ENCODE results near the gene GLRA3. TPM values are rescaled to one million over a fixed set of nuclear protein-coding genes. Genes with fewer than 3 reads are reported as not detected.

The GLRA3 gene
- total RNA-seq, 4 donors from 2014 or later = not detected

DNA sequence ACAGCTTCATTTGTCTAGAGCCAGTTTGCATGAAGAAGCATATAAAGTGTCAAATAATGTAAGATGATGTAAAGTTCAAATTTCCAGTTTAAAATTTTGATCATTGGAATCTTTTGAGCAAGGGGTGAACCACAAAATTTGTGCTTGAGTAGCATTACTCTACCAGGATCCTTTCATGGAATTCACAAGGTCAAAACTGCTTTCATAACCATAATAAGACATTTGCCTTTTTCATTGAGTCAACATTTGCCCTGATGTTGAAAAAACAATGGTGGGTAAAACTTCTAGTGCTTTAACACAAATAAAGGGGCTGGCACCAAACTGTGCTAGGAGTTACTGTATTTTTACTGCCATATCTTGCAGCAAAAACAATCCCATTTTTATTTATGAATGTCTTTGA is 142.2 kb downstream of the GLRA3 start:
- Histone ChIP-seq H3K4me3 (no peak overlapping the region), H3K27me3 (no peaks in the 10 kb centered on the region), H3K9me3 (peaks cover 3% of the 10 kb centered on the region), H3K36me3 (no peaks in the 10 kb centered on the region), H3K27ac (no peak overlapping the region), H3K4me1 (no peaks in the 10 kb centered on the region)
- DNase-seq (ENCODE audit: low spot score in 2 of 2) = no peak
- no peak for TF ChIP-seq EP300 (IDR thresholded peaks at IDR 0.05)
- TF ChIP-seq, protein P1, sequence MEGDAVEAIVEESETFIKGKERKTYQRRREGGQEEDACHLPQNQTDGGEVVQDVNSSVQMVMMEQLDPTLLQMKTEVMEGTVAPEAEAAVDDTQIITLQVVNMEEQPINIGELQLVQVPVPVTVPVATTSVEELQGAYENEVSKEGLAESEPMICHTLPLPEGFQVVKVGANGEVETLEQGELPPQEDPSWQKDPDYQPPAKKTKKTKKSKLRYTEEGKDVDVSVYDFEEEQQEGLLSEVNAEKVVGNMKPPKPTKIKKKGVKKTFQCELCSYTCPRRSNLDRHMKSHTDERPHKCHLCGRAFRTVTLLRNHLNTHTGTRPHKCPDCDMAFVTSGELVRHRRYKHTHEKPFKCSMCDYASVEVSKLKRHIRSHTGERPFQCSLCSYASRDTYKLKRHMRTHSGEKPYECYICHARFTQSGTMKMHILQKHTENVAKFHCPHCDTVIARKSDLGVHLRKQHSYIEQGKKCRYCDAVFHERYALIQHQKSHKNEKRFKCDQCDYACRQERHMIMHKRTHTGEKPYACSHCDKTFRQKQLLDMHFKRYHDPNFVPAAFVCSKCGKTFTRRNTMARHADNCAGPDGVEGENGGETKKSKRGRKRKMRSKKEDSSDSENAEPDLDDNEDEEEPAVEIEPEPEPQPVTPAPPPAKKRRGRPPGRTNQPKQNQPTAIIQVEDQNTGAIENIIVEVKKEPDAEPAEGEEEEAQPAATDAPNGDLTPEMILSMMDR (IDR thresholded peaks at IDR 0.05) = no peak
- no peak for TF ChIP-seq POLR2A (IDR thresholded peaks at IDR 0.05)
- no peak for TF ChIP-seq POLR2AphosphoS5 (IDR thresholded peaks at IDR 0.05)

DNA sequence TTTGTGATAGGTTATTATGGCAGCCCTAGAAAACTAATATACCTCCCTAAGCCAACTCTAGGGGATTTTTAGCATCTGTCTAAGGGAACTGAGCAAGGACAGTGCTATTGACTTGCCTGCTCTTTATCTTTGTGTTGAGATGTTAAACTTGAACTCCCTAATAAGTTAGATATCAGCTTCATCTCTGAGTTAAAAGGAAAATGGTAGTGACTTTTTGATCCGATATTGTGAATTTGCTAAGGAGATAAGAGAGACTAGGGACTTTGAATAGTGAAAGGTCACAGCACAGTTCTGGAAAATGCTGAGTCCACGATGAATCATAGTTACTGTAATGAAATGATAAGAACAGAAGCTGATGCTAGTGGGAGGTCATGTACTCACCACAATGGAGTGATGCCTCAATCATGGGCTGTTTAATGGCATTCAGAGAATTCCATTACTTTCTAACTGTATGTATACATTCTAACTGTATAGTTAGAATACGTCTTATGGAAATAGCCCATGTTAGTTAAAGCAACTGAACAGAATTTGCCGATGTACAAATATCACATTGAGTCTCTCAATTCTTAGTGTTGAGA is 147.2 kb downstream of the GLRA3 start:
- Histone ChIP-seq H3K9me3 (no peaks in the 10 kb centered on the region), H3K27me3 (no peaks in the 10 kb centered on the region), H3K4me3 (no peak overlapping the region), H3K36me3 (no peaks in the 10 kb centered on the region), H3K4me1 (no peaks in the 10 kb centered on the region), H3K27ac (no peak overlapping the region)
- TF ChIP-seq, protein P1 (IDR thresholded peaks at IDR 0.05) = no peak
- no peak for TF ChIP-seq POLR2AphosphoS5 (IDR thresholded peaks at IDR 0.05)
- no peak for TF ChIP-seq EP300 (IDR thresholded peaks at IDR 0.05)
- no peak for TF ChIP-seq POLR2A (IDR thresholded peaks at IDR 0.05)
- DNase-seq (ENCODE audit: low spot score in 2 of 2) = no peak
- WGBS = 84% methylated on average over 4 of the region's 4 CpGs

DNA sequence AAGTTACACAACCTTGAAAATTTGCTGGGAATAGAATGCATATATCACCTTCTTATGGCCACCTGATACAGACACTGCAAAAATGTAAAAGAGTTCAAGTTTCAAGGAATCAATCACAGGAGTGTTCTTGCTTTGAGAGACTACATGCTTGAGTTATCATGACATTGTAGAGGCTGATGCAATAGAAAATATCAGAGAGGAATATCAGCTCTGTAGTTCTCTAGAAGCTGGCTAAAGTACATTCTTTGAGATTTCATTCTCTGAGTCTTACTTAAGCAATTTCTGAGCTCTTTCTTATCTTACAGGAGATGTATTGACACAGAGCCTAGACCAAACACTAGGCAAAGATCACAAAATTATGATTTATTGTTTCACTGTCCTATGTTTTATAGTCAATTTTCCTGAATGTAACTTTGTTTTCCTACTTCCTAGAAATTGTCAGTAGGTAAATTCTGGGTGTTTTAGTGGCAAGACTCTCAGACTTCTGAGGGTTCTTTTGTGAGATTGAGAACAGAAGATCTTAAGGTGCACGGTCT is 154.7 kb downstream of the GLRA3 start:
- H3K36me3 ChIP-seq = no peaks in the 10 kb centered on the region
- no peaks in the 10 kb centered on the region for H3K27me3 ChIP-seq
- no peak for TF ChIP-seq EP300 (IDR thresholded peaks at IDR 0.05)
- no peak for TF ChIP-seq POLR2A (IDR thresholded peaks at IDR 0.05)
- TF ChIP-seq POLR2AphosphoS5 (IDR thresholded peaks at IDR 0.05) = no peak
- TF ChIP-seq, protein P1 (IDR thresholded peaks at IDR 0.05) = no peak
- H3K4me3 ChIP-seq = no peak overlapping the region
- H3K27ac ChIP-seq = no peak overlapping the region
- DNase-seq (ENCODE audit: low spot score in 2 of 2) = no peak
- peaks cover 10% of the 10 kb centered on the region for H3K4me1 ChIP-seq
- no peaks in the 10 kb centered on the region for H3K9me3 ChIP-seq
- 94% methylated on average over 1 of the region's 1 CpG for whole genome bisulfite sequencing

DNA sequence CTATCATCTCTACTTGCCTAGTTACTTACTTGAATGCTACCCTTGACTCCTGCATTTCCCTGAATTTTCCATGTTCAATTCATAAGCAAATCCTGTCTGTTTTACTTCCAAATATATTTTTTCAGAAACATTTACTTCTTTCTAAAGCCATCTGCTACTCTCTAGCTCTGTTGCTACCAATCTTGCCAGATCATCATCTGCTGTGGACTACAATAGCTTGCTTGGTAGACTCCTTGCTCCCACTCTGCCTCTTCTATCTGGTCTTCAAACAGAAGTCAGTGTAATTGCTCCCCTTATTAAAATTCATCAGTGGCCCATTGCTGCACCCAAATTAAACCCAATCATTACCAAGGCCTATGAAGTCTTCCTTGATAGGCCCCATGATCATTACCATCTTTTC is 155.2 kb downstream of the GLRA3 start:
- DNase-seq (ENCODE audit: low spot score in 2 of 2) = no peak
- no peaks in the 10 kb centered on the region for H3K36me3 ChIP-seq
- H3K4me1 ChIP-seq = peaks cover 10% of the 10 kb centered on the region
- H3K27ac ChIP-seq = no peak overlapping the region
- TF ChIP-seq POLR2A (IDR thresholded peaks at IDR 0.05) (no peak), POLR2AphosphoS5 (IDR thresholded peaks at IDR 0.05) (no peak), EP300 (IDR thresholded peaks at IDR 0.05) (no peak)
- TF ChIP-seq, protein P1 (IDR thresholded peaks at IDR 0.05) = no peak
- no peaks in the 10 kb centered on the region for H3K9me3 ChIP-seq
- no peak overlapping the region for H3K4me3 ChIP-seq
- no peaks in the 10 kb centered on the region for H3K27me3 ChIP-seq

DNA sequence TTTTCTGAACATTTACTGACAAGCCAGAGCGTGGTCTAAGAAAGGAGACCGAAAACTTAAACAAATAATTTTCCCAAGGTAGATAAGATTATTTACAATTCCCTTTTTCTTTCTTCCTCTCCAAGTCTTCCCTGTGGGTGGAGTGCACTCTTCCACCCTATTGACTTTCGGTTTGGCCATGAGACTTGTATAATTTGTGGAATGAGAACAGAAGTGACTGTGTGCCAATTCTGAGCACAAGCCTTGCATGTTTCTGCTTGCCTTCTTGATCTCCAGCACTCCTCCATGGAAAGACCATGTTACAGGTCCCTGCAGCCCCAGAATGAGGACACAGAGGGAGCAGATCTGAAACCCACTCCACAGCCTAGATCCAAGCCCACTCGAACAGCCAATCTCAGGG is 156.8 kb downstream of the GLRA3 start:
- Histone ChIP-seq H3K4me3 (peak overlapping the region; percentile 17), H3K4me1 (peaks cover 10% of the 10 kb centered on the region), H3K36me3 (no peaks in the 10 kb centered on the region), H3K9me3 (no peaks in the 10 kb centered on the region), H3K27me3 (no peaks in the 10 kb centered on the region), H3K27ac (peak overlapping the region; percentile 53)
- WGBS = 48% methylated on average over 4 of the region's 4 CpGs
- DNase-seq (ENCODE audit: low spot score in 2 of 2) = no peak
- TF ChIP-seq EP300 (IDR thresholded peaks at IDR 0.05) = no peak
- no peak for TF ChIP-seq POLR2AphosphoS5 (IDR thresholded peaks at IDR 0.05)
- TF ChIP-seq, protein P1 (IDR thresholded peaks at IDR 0.05) = no peak
- TF ChIP-seq POLR2A (IDR thresholded peaks at IDR 0.05) = no peak
